H9 (cell line): ENCODE results near the gene SEH1L. TPM values are rescaled to one million over a fixed set of nuclear protein-coding genes. Genes with fewer than 3 reads are reported as not detected.

Source experiments
- DNase-seq: peaks from one replicate; pipeline ENCODE4 v3.0.0-alpha.2; 2017
- H2AFZ ChIP-seq: one replicate; pipeline ENCODE4 v1.6.1; 2013; ENCODE audit warnings: mild to moderate bottlenecking, low read length, control low read depth, moderate library complexity
- H2AK5ac ChIP-seq: 2 replicates; pipeline ENCODE4 v1.6.1; 2013; ENCODE audit warnings: low read length, control low read depth, mixed read lengths; ENCODE audit not compliant: insufficient read length
- H2BK120ac ChIP-seq: one replicate; pipeline ENCODE4 v1.6.1; 2013; ENCODE audit warnings: low read depth, mild to moderate bottlenecking, low read length, control low read depth, inconsistent platforms; ENCODE audit not compliant: poor library complexity, severe bottlenecking
- H2BK12ac ChIP-seq: 2 replicates; pipeline ENCODE4 v1.6.1; 2013; ENCODE audit warnings: low read length, control low read depth, mixed read lengths, low read depth; ENCODE audit not compliant: insufficient read length
- H2BK15ac ChIP-seq: 2 replicates; pipeline ENCODE4 v1.6.1; 2013; ENCODE audit warnings: low read depth, low read length, control low read depth
- H2BK20ac ChIP-seq: one replicate; pipeline ENCODE4 v1.6.1; 2013; ENCODE audit warnings: low read depth, mild to moderate bottlenecking, low read length, control low read depth, inconsistent platforms; ENCODE audit not compliant: poor library complexity, severe bottlenecking
- H2BK5ac ChIP-seq: 2 replicates; pipeline ENCODE4 v1.6.1; 2013; ENCODE audit warnings: low read length, control low read depth, mixed read lengths; ENCODE audit not compliant: insufficient read length
- H3K14ac ChIP-seq: 2 replicates; pipeline ENCODE4 v1.6.1; 2013; ENCODE audit warnings: low read length, control low read depth; ENCODE audit not compliant: insufficient read depth
- H3K18ac ChIP-seq: 2 replicates; pipeline ENCODE4 v1.6.1; 2013; ENCODE audit warnings: low read depth, mild to moderate bottlenecking, mixed read lengths, low read length, control low read depth; ENCODE audit not compliant: insufficient read length
- H3K23ac ChIP-seq: 2 replicates; pipeline ENCODE4 v1.6.1; 2013; ENCODE audit warnings: low read length, control low read depth, mixed read lengths, low read depth; ENCODE audit not compliant: insufficient read length
- H3K23me2 ChIP-seq: 2 replicates; pipeline ENCODE4 v1.6.1; 2013; ENCODE audit warnings: low read depth, mild to moderate bottlenecking, mixed read lengths, low read length, control low read depth; ENCODE audit not compliant: insufficient read length, poor library complexity, severe bottlenecking
- H3K27ac ChIP-seq: 2 replicates; pipeline ENCODE4 v1.5.1; 2013; ENCODE audit warnings: low read length, control low read depth, mixed read lengths, low read depth; ENCODE audit not compliant: insufficient read length
- H3K27me3 ChIP-seq: 2 replicates; pipeline ENCODE4 v1.6.1; 2013; ENCODE audit warnings: low read length, control low read depth, inconsistent platforms; ENCODE audit not compliant: insufficient read depth
- H3K4ac ChIP-seq: 2 replicates; pipeline ENCODE4 v1.6.1; 2013; ENCODE audit warnings: low read depth, mild to moderate bottlenecking, control low read depth, inconsistent platforms, low read length, moderate library complexity
- H3K4me1 ChIP-seq: 2 replicates; pipeline ENCODE4 v1.6.1; 2013; ENCODE audit warnings: low read length, control low read depth, inconsistent platforms; ENCODE audit not compliant: insufficient read depth
- H3K4me2 ChIP-seq: 2 replicates; pipeline ENCODE4 v1.6.1; 2013; ENCODE audit warnings: low read length, control low read depth, mixed read lengths; ENCODE audit not compliant: insufficient read length, insufficient read depth
- H3K56ac ChIP-seq: 2 replicates; pipeline ENCODE4 v1.6.1; 2013; ENCODE audit warnings: low read depth, mild to moderate bottlenecking, mixed read lengths, low read length, control low read depth; ENCODE audit not compliant: insufficient read length
- H3K79me1 ChIP-seq: 2 replicates; pipeline ENCODE4 v1.6.1; 2013; ENCODE audit warnings: low read depth, mild to moderate bottlenecking, moderate library complexity, low read length, control low read depth, inconsistent platforms; ENCODE audit not compliant: insufficient read depth, poor library complexity, severe bottlenecking
- H3K79me2 ChIP-seq: 2 replicates; pipeline ENCODE4 v1.6.1; 2013; ENCODE audit warnings: low read length, control low read depth, inconsistent platforms; ENCODE audit not compliant: insufficient read depth
- H3K9ac ChIP-seq: 2 replicates; pipeline ENCODE4 v1.6.1; 2013; ENCODE audit warnings: low read length, control low read depth, mixed read lengths; ENCODE audit not compliant: insufficient read length; ENCODE audit errors: extremely low read depth
- H3K9me3 ChIP-seq: one replicate; pipeline ENCODE4 v1.6.1; 2013; ENCODE audit warnings: low read depth, low read length, inconsistent platforms; ENCODE audit not compliant: control insufficient read depth
- H3T11ph ChIP-seq: one replicate; pipeline ENCODE4 v1.6.1; 2013; ENCODE audit warnings: mild to moderate bottlenecking, low read length, control low read depth, inconsistent platforms
- H4K20me1 ChIP-seq: one replicate; pipeline ENCODE4 v1.6.1; 2013; ENCODE audit not compliant: control insufficient read depth, insufficient read length, insufficient read depth
- H4K5ac ChIP-seq: 2 replicates; pipeline ENCODE4 v1.6.1; 2013; ENCODE audit warnings: low read depth, mild to moderate bottlenecking, mixed read lengths, low read length, control low read depth; ENCODE audit not compliant: insufficient read length
- H4K8ac ChIP-seq: replicated peaks from 2 replicates; pipeline ENCODE4 v1.6.1; 2013; ENCODE audit warnings: low read length, control low read depth, mixed read lengths, low read depth; ENCODE audit not compliant: insufficient read length
- H4K91ac ChIP-seq: 2 replicates; pipeline ENCODE4 v1.6.1; 2013; ENCODE audit warnings: low read depth, mild to moderate bottlenecking, moderate library complexity, mixed read lengths, low read length, control low read depth; ENCODE audit not compliant: insufficient read length
- H3K27ac Mint-ChIP-seq, 3 experiments: 2 replicates in 2 of 3; 3 replicates in 1 of 3; pipeline ENCODE4 v1.8.0; 2020 to 2021; ENCODE audit warnings: mixed read lengths in 3 of 3, mild to moderate bottlenecking in 1 of 3, moderate library complexity in 1 of 3
- H3K27me3 Mint-ChIP-seq: 2 replicates; pipeline ENCODE4 v1.8.0; 2021; ENCODE audit warnings: low read depth, mild to moderate bottlenecking, moderate library complexity, mixed read lengths
- H3K36me3 Mint-ChIP-seq, 3 experiments: 2 replicates in 2 of 3; 3 replicates in 1 of 3; pipeline ENCODE4 v1.8.0; 2020 to 2021; ENCODE audit warnings: low read depth in 3 of 3, mixed read lengths in 3 of 3; ENCODE audit not compliant: insufficient read depth in 1 of 3
- H3K4me1 Mint-ChIP-seq, 2 experiments: 2 replicates each; pipeline ENCODE4 v1.8.0; 2020; ENCODE audit warnings: mixed read lengths in 2 of 2
- H3K4me3 Mint-ChIP-seq, 2 experiments: 2 replicates in 1 of 2; 3 replicates in 1 of 2; pipeline ENCODE4 v1.8.0; 2020 to 2021; ENCODE audit warnings: mild to moderate bottlenecking in 2 of 2, mixed read lengths in 2 of 2, moderate library complexity in 1 of 2
- H3K9me3 Mint-ChIP-seq, 2 experiments: 2 replicates in 1 of 2; 3 replicates in 1 of 2; pipeline ENCODE4 v1.8.0; 2020; ENCODE audit warnings: mild to moderate bottlenecking in 2 of 2, mixed read lengths in 2 of 2, moderate library complexity in 1 of 2
- CTCF ChIP-seq: fragments of 200-600 bp; sonication (generic); conservative IDR thresholded peaks from 3 replicates; pipeline ENCODE4 v1.8.0; 2021; ENCODE audit warnings: antibody characterized with exemption, mild to moderate bottlenecking
- WGBS: extraction: QIAGEN DNeasy Blood & Tissue Kit; methylation state at CpG from one replicate; pipeline ENCODE4 v1.1.7; 2013; ENCODE audit warnings: missing lambda C conversion rate, low lambda C conversion rate, mixed read lengths; ENCODE audit not compliant: insufficient read length; ENCODE audit errors: extremely low coverage; 5-methylcytosine and 5-hydroxymethylcytosine counted together
- total RNA-seq: library from RNA; stranded (reverse); gene quantifications from 2 replicates; pipeline ENCODE4 v1.2.1, GENCODE V29; 2021

SEH1L gene
- total RNA-seq, 1 experiment from 2014 or later: 97.2 TPM

DNA sequence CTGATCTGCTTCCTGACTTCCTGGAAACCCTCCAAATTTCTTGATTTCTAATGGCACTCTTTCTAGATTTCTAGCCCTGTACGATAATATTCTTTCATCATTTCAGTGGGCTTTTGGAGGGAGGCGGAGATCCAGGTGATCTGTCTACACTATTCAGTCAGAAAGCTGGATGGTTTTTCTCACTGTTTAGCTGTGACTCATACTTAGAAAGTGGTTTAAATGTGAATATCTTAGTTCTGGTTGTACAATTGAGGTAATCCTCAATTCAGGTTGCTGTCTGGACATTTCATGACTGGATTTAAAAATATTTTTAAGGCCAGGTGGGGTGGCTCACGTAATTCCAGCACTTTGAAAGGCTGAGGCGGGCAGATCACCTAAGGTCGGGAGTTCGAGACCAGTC, 20.8 kb downstream of the SEH1L start:
- Histone ChIP-seq H3K27me3 (no peaks in the 10 kb centered on the region), H2AK5ac (no peak overlapping the region), H3K79me2 (no peaks in the 10 kb centered on the region), H4K5ac (no peak overlapping the region), H3K18ac (no peak overlapping the region), H3K4ac (no peak overlapping the region), H2BK15ac (no peak overlapping the region), H3K4me1 (no peaks in the 10 kb centered on the region), H3K23me2 (no peaks in the 10 kb centered on the region), H3K27ac (no peak overlapping the region), H2BK12ac (no peak overlapping the region), H4K20me1 (no peaks in the 10 kb centered on the region), H3T11ph (no peak overlapping the region), H4K91ac (no peak overlapping the region), H3K9ac (no peak overlapping the region), H3K23ac (no peak overlapping the region), H2BK5ac (no peak overlapping the region), H3K79me1 (no peaks in the 10 kb centered on the region), H3K9me3 (no peaks in the 10 kb centered on the region), H2BK20ac (no peak overlapping the region), H3K56ac (no peak overlapping the region), H2AFZ (no peak overlapping the region), H4K8ac (no peak overlapping the region), H3K14ac (no peak overlapping the region), H2BK120ac (no peak overlapping the region), H3K4me2 (no peak overlapping the region)
- no peaks in the 10 kb centered on the region for H3K9me3 Mint-ChIP-seq
- no CpG with 5 or more reads among the region's 6 CpGs for WGBS
- peaks cover 0 to 2% of the 10 kb centered on the region in 2 experiments; a peak in 1 of 4 replicates for H3K4me1 Mint-ChIP-seq
- H3K4me3 Mint-ChIP-seq: no peak overlapping the region
- H3K27me3 Mint-ChIP-seq: no peaks in the 10 kb centered on the region
- no peak for DNase-seq
- H3K36me3 Mint-ChIP-seq: peaks cover 47 to 83% (median 68%) of the 10 kb centered on the region in 3 experiments
- TF ChIP-seq CTCF: no peak
- H3K27ac Mint-ChIP-seq: peak overlapping the region in 2 of 3 experiments; percentile 23 to 40; a peak in 2 of 7 replicates
